ENCODE results near the gene OPCML.

Gene OPCML

DNA sequence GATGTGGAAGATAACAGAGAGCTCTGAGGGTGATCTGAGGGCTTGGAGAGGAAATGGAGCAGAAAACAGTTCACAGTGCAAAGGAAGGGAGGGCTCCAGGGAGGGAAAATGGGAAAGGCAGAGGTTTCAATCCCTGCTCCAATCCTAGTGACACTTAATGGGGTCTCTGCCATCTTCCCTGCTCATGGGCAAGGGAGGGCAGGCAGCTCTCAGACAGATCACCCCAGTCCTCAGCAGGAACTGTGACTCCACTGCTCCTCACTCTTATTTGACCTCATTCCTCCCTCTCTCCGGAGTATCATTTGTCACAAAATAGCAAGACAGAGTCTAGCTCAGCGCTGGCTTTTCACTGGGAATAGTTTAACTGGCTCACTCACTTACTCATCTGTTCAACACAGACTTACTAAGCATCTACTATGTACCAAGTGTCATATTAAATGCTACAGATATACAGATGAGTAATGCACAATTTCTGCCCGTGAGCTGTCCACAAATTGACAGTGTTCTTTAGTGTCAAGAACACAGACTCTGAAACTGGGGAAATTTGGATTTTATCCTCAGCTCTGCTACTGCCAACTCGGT is 817.4 kb downstream of the OPCML start:
- ATAC-seq (ENCODE audit: low read depth), result no peak
- TF ChIP-seq, protein P1, sequence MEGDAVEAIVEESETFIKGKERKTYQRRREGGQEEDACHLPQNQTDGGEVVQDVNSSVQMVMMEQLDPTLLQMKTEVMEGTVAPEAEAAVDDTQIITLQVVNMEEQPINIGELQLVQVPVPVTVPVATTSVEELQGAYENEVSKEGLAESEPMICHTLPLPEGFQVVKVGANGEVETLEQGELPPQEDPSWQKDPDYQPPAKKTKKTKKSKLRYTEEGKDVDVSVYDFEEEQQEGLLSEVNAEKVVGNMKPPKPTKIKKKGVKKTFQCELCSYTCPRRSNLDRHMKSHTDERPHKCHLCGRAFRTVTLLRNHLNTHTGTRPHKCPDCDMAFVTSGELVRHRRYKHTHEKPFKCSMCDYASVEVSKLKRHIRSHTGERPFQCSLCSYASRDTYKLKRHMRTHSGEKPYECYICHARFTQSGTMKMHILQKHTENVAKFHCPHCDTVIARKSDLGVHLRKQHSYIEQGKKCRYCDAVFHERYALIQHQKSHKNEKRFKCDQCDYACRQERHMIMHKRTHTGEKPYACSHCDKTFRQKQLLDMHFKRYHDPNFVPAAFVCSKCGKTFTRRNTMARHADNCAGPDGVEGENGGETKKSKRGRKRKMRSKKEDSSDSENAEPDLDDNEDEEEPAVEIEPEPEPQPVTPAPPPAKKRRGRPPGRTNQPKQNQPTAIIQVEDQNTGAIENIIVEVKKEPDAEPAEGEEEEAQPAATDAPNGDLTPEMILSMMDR (IDR thresholded peaks at IDR 0.05; ENCODE audit: poor library complexity, severe bottlenecking), result no peak
- no peak for DNase-seq (ENCODE audit: low spot score)
- H3K36me3 ChIP-seq (ENCODE audit: low read depth), result no peaks in the 10 kb centered on the region
- H3K27ac ChIP-seq (ENCODE audit: poor library complexity, severe bottlenecking), result no peak overlapping the region
- H3K4me1 ChIP-seq (ENCODE audit: insufficient read depth, poor library complexity, severe bottlenecking), result no peaks in the 10 kb centered on the region
- no peaks in the 10 kb centered on the region for H3K9me3 ChIP-seq (ENCODE audit: severe bottlenecking)
- peaks cover 2% of the 10 kb centered on the region for H3K27me3 ChIP-seq (ENCODE audit: insufficient read depth, poor library complexity, severe bottlenecking)
- no peak overlapping the region for H3K4me3 ChIP-seq (ENCODE audit: severe bottlenecking)

DNA sequence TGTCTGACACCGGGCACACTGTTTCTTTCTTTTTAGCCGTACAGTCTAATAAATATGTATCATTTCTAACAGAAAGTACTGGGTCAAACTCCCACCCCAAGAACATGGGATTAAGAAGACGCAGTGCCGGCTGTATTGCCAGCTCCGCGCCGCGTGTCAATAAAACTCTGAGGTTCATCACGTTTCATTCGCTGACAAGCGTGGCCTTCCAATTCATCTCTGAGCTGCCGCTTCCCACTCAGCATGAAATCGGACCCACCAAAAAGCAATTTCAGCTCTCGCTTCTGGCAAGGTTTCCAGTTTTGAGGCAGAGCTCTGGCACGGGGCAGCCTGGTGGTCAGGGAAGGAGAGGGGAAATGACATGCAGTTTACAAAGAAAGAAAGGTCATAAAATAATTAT is 819.8 kb downstream of the OPCML start:
- TF ChIP-seq, protein P1 (IDR thresholded peaks at IDR 0.05; ENCODE audit: poor library complexity, severe bottlenecking), result no peak
- peaks cover 5% of the 10 kb centered on the region for H3K27me3 ChIP-seq (ENCODE audit: insufficient read depth, poor library complexity, severe bottlenecking)

DNA sequence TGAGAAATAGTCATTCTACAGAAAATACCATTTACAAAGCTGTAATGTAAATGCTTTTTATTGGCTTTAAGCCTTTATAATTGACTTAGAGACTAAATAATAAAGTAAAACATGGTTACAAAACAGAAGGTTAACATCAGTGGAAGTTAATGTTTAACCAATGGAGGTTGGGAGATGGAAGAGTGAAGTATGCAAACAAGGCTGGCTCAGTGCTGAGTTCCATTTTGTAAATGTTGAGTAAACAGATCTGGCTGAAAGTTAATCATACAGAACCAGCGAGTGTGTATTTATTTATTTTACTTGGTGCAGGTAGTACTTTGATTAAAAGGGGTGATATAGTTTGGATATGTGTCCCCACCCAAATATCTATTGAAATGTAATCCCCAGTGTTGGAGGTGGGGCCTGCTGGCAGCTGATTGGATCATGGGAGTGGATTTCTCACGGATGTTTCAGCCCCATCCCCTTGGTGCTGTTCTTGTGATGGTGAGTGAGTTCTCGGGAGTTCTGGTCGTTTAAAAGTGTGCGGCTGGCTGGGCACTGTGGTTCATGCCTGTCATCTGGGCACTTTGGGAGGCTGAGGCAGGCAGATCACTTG is 827.4 kb downstream of the OPCML start:
- TF ChIP-seq, protein P1 (IDR thresholded peaks at IDR 0.05; ENCODE audit: poor library complexity, severe bottlenecking), result no peak
- ATAC-seq (ENCODE audit: low read depth), result no peak

More for the DNA sequence above, 819.8 kb downstream of the OPCML start:
- ATAC-seq (ENCODE audit: low read depth) (no peak), DNase-seq (ENCODE audit: low spot score) (no peak)
- Histone ChIP-seq H3K9me3 (ENCODE audit: severe bottlenecking) (no peaks in the 10 kb centered on the region), H3K27ac (ENCODE audit: poor library complexity, severe bottlenecking) (no peak overlapping the region), H3K4me3 (ENCODE audit: severe bottlenecking) (no peak overlapping the region), H3K4me1 (ENCODE audit: insufficient read depth, poor library complexity, severe bottlenecking) (no peaks in the 10 kb centered on the region), H3K36me3 (ENCODE audit: low read depth) (no peaks in the 10 kb centered on the region)

DNA sequence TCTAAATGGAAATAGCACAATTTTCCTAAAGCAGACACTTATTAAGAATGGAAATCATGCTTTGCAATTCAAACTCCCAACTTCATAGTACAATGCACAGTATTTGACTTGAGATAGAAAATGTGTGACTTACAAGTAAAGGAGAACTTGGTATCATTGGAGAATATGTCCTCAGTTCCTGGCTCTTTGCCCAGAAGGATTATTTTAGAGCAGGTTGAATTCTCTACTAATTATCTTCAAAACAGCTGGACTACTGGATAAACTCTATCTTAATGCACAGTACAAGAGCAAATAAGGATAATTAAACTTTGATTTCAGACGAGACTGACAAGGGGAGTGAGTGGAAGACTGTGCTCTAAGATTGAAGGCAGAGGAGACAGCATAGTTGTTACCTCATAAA is 839.4 kb downstream of the OPCML start:
- TF ChIP-seq, protein P1 (IDR thresholded peaks at IDR 0.05; ENCODE audit: poor library complexity, severe bottlenecking), result no peak
- H3K4me3 ChIP-seq (ENCODE audit: severe bottlenecking), result no peak overlapping the region
- no peaks in the 10 kb centered on the region for H3K4me1 ChIP-seq (ENCODE audit: insufficient read depth, poor library complexity, severe bottlenecking)
- ATAC-seq (ENCODE audit: low read depth), result no peak
- no peaks in the 10 kb centered on the region for H3K36me3 ChIP-seq (ENCODE audit: low read depth)
- no peak overlapping the region for H3K27ac ChIP-seq (ENCODE audit: poor library complexity, severe bottlenecking)
- peaks cover 4% of the 10 kb centered on the region for H3K27me3 ChIP-seq (ENCODE audit: insufficient read depth, poor library complexity, severe bottlenecking)
- DNase-seq (ENCODE audit: low spot score), result no peak
- H3K9me3 ChIP-seq (ENCODE audit: severe bottlenecking), result no peaks in the 10 kb centered on the region

More for the DNA sequence above, 827.4 kb downstream of the OPCML start:
- Histone ChIP-seq H3K4me3 (ENCODE audit: severe bottlenecking) (no peak overlapping the region), H3K27ac (ENCODE audit: poor library complexity, severe bottlenecking) (no peak overlapping the region), H3K4me1 (ENCODE audit: insufficient read depth, poor library complexity, severe bottlenecking) (no peaks in the 10 kb centered on the region), H3K27me3 (ENCODE audit: insufficient read depth, poor library complexity, severe bottlenecking) (peaks cover 3% of the 10 kb centered on the region), H3K36me3 (ENCODE audit: low read depth) (no peaks in the 10 kb centered on the region), H3K9me3 (ENCODE audit: severe bottlenecking) (peaks cover 2% of the 10 kb centered on the region)
- DNase-seq (ENCODE audit: low spot score), result no peak
